Activated CD4-positive, CD25-positive, alpha-beta regulatory T cell treated with anti-CD3 and anti-CD28 coated beads, Interleukin-2, amount 50 U/mL, for 16 hours (primary cell): ENCODE results near the gene UBE2S.
A peak's percentile ranks its signal among the peaks of the same experiment; 100 is the strongest.
"Not testable (repeated sequence)": the region's sequence is repeated elsewhere in the genome, so short reads cannot be mapped to it uniquely, and the experiment has no call there.

Experiments
- DNase-seq: peaks from one replicate; pipeline ENCODE4 v3.0.0-alpha.2; 2020; ENCODE audit warnings: low read depth, low spot score

UBE2S gene

GRCh38 chr19:55407550-55407799, at the start of gene UBE2S:
TSS of gene UBE2S (minus strand) at chr19:55407788. CDS start at chr19:55407589, 199 bp downstream.
- DNase-seq = not testable (repeated sequence)

- DNase-seq = no peak
Measured at GRCh38 chr19:55456347-55456746, 48.8 kb upstream of the UBE2S start.

DNA sequence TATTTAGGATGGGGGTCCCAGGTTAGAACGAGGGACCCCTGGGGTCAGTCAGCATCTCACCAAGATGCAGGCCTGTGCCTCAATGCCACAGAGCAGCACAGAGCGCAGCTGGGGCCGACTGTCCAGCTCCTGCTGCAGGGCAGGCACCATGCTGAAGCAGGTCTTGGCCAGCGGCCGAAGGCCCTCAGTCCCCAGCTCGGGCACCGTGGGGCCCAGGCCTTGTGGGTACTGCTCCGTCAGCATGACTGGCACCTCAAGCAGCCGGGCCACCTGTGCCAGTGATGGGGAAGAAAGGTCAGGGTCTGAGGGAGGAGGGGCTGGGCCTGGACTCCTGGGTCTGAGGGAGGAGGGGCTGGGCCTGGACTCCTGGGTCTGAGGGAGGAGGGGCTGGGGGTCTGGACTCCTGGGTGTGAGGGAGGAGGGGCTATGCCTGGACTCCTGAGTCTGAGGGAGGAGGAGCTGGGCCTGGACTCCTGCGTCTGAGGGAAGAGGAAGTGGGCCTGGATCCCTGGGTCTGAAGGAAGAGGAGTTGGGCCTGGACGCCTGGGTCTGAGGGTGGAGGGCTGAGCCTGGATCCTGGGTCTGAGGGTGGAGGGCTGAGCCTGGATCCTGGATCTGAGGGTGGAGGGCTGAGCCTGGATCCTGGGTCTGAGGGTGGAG, 48.1 kb upstream of the UBE2S start:
- DNase-seq = no peak

DNA sequence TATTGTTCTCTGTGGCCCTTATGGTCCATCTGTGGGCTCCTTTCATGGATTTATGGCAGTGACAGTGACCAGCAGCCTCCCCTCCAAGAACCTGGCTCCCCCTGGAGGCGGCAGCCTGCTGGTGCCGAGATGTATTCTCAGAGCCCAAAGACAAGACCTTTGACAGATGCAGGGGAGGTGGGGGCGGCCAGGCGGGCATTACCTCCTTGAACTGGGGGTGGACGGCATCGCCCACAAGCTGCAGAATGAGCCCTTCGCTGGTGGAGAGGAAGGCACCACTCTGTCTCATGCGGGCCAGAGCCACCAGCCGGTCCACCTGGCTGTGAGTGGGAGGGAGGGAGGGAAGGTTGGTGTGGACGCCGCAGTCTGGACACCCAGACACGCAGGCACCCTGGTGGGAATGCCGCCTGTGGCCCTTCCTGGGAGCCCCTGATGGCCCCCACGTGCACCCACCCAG, 47.2 kb upstream of the UBE2S start:
- peak; percentile 22 for DNase-seq

- no peak for DNase-seq
Measured at GRCh38 chr19:55453511-55454260, 46.1 kb upstream of the UBE2S start.

- DNase-seq = no peak
Measured at GRCh38 chr19:55452749-55453346, 45.3 kb upstream of the UBE2S start.

GRCh38 chr19:55451965-55452748, 44.6 kb upstream of the UBE2S start:
- DNase-seq = no peak

DNA sequence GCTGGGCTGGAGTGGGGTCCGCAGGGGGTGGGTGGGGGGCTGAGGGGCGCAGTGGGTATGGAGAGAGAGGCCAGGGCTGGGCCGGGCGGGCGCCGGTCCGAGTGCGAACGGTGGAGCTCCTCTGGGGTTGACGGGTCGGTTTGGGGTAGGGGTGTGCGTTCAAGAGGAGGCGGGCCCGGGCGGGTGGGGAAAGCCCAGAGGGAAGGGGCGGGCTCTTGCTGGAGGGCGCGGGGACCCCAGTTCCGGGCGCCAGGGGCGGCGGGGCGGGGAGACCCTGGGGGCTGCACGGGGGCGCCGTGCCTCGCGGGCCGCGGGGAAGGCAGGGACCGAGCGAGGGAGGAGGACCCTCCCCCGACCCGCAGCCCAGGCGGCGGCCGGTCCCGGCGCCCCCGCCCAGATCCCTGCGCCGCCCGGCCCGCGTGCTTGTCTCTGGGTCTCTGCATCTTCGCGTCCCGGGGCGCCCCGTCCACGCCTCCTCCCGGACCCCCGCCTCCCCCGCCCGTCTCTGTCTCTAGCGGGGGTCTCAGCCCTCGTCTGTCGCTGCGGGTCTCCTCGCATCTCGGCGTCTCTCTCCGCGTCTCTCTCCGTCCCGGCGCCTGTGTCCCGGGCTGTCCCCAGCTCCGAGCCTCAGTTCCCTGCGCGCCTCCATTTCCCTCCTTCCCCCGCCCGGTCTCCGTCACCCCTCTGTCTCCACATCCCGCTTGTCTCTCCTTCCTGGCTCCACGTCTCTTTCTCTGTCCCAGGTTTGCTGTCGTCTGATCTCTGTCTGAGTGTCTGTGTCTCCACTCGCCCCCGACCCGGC, 43.8 kb upstream of the UBE2S start:
- no peak for DNase-seq

DNA sequence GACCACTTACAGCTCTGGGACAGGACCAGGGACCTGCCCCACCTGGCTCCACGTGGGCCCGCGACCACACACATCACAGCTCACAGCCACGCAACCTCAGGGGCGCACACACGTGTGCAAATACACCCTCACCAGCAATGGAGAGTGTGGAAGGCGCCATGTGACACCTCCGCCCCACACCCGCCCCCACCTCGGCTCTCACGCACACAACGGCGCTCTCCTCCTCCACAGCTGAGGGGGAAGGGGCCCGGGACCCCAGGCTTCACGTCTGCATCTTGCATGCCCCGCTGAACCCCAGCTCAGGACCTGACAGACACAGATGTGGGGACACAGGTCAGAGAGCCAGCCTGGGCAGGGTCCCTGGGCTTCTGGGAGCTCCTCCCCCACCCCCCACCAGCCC, 41.9 kb upstream of the UBE2S start:
- no peak for DNase-seq

GRCh38 chr19:55448175-55448490, 40.5 kb upstream of the UBE2S start:
- DNase-seq = not testable (repeated sequence)

DNA sequence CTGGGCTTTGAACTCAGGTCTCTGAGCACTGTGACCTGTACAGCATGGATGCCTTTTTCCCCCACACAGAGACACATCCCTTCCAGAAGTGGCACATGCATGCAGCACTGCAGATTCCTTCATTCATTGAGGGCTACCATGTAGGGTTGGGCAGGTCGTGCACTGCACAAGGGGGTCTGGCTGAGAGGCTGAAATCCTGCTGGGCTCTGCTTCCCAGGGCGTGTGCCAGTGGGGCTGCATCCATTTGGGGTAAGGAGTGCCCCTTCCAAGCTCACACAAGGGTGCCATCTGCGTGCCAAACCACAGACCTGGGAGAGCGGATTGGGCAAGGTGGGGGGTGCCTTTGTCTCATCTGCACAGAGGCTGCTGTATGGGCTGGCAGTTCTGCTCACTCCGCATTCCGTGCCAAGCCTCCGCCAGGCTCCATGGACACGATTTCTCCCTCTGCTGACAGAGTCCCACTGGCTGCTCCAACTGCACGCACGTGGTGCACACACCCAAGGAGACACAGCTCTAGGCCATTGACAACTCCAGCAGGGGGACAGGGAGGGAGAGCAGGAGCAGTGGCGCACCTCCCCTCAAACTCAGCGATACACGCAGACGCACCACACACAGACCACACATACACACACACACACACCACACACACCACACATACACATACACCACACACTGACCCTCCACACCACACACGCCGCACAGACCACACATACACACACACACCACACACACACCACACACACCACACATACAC, 40.0 kb upstream of the UBE2S start:
- no peak for DNase-seq

GRCh38 chr19:55446060-55446459, 38.5 kb upstream of the UBE2S start:
- no peak for DNase-seq

DNA sequence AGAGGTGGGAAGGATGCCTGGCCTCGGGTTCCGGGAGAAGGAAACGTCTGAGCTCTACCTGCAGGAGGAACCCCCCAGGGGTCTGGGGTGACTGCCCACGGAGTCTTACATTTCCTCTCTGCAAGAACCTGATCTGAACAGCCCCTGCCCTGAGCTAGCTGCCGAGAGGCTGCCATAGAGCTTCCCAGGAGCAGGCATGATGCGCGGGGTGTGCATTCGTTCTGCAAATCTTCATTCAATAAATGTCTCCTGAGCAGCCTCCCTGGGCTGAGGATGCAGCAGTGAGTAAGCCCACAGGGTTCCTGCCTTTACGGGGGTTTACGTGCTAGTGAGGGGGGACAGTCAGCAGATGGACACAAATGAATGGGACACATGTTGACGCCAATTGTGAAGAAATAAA, 37.1 kb upstream of the UBE2S start:
- DNase-seq = no peak

GRCh38 chr19:55443824-55444480, 36.4 kb upstream of the UBE2S start:
- no peak for DNase-seq

DNA sequence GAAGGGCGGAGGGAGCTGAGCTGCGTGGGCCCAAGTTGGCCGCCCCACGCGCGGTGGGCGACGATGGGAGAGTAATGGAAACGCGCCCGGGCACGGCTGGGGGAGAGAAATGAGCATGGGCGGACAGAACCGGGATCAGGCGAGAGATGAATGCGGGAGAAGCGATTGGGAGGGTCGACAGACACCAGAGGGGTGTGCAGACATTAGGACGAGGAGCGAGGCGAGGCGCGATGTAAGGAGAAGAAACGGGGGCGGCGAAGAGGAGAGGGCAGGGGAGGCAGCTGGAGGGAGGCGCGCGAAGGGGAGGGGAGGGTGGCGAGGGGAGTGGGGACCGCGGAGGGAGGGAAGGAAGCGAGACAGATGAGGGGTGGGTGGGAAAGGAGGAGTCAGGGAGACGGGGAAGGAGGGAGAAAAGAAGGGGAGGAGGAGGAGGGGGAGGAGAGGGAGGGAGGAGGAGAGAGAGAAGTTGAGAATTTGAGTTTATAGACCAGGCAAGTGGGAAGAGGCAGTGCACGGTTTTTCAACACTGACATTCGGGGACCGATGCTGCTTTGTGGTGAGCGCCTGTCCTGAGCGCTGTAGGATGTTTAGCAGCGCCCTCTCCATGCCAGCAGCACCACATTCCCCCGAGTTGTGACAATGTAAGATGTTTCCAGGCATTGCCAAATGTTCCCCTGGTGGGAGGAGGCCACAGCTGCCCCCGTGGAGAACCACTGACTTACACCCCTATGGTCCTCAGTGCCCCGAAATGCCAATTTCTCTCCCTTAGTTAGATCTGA, 35.6 kb upstream of the UBE2S start, which contains the start of gene SHISA7:
TSS of gene SHISA7 (minus strand) at position 256 of the 779 bp plus-strand sequence. CDS start 437 bp downstream, outside the sequence.
- DNase-seq = no peak

DNA sequence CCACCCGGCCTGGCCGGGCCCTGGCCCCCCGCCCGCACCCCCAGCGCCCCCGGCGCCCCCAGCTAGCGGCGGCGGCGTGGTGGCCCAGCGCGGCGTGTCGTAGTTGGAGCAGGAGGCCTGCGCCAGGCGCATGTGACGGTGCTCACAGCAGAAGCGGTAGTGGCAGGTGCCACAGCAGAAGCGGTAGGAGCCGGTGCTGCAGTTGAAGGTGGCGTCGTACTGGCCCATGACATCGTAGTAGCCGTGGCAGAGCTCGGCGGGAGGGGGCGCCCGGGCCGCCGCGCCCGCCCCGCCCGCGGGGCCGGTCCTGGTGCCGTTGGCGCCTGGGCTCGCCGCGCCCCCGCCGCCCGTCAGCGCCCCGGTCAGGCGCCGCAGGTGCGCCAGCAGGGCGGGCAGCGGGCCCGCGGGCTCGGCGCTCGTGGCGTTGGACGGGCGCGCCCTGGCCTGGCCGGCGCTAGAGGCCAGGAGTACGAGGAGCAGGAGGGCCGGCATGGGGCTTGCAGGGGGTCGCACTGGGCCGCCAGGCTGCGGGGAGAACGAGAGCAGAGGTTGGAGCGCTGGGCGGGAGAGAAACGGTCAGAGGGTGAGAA, 34.9 kb upstream of the UBE2S start:
- no peak for DNase-seq

DNA sequence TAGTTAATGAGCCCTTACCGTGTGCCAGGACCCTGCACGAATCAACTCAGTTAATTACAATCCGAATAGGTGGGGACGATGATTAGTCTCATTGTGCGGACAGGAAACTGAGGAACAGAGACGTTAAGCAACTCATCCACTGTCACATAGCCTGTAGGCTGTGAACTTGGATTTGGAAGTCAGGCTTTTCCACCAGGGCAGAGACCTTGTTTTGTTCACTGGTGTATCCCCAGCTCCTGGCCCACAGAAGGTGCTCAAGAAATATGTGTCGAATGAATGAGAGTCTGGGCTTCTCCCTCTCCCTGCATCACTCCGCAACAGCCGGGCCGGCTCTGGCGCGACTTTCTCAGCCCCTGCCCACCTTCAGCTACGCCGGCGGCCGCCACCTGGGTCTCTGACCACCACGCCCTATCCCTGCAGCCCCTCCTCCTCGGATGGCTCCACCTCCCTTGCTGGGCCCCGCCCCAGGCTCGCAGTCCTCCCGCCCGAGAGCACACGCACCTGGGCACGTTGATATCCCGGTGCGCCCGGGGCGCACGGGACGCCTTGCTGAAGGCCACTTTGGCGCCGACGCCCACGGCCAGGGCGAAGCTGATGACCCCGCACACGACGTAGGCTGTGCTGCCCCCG, 34.2 kb upstream of the UBE2S start:
- no peak for DNase-seq

DNA sequence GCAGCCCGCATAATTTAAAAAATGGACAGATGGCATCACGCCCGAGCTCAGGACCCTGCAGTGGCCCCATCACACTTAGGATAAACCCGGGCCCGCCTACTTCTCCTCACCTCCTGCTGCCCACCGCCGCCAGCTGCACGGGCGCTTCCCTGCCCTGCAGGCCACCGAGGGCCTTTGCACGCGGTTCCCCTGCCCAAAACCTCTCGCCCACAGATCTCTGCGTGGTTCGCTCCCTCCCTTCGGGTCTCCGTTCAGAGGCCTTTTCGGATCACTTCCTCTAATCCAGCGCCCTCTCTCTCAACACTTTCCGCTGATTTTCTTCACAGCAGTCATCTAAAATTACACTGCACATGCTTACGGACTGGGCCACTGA, 33.7 kb upstream of the UBE2S start:
- DNase-seq = no peak
